A673 (cell line): Measurements from ENCODE around the gene ATRN.

Experiments
- EZH2 ChIP-seq: fragments of 200-600 bp; sonication (generic); IDR thresholded peaks from 2 replicates; pipeline ENCODE4 v1.6.1; 2017; ENCODE audit warnings: borderline replicate concordance, low read depth, mild to moderate bottlenecking, mixed read lengths, antibody characterized with exemption, low read length; ENCODE audit not compliant: poor library complexity, severe bottlenecking
- TF ChIP-seq, protein P1 (sequence below): fragments of 300-800, 200-600 bp; sonication (generic); conservative IDR thresholded peaks from 2 replicates; pipeline ENCODE4 v1.5.1; 2017; ENCODE audit warnings: low read depth, mild to moderate bottlenecking, antibody characterized with exemption, low read length, moderate library complexity, mixed read lengths

GRCh38 chr20:3646067-3646440 lies 175.2 kb downstream of the ATRN start:
- TF ChIP-seq, protein P1, sequence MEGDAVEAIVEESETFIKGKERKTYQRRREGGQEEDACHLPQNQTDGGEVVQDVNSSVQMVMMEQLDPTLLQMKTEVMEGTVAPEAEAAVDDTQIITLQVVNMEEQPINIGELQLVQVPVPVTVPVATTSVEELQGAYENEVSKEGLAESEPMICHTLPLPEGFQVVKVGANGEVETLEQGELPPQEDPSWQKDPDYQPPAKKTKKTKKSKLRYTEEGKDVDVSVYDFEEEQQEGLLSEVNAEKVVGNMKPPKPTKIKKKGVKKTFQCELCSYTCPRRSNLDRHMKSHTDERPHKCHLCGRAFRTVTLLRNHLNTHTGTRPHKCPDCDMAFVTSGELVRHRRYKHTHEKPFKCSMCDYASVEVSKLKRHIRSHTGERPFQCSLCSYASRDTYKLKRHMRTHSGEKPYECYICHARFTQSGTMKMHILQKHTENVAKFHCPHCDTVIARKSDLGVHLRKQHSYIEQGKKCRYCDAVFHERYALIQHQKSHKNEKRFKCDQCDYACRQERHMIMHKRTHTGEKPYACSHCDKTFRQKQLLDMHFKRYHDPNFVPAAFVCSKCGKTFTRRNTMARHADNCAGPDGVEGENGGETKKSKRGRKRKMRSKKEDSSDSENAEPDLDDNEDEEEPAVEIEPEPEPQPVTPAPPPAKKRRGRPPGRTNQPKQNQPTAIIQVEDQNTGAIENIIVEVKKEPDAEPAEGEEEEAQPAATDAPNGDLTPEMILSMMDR: no peak
- TF ChIP-seq EZH2: no peak
